Sciatic nerve (tissue), 2 donors: ENCODE data around the gene DIP2B. TPM values are rescaled to one million over a fixed set of nuclear protein-coding genes. Genes with fewer than 3 reads are reported as not detected.

ENCODE experiments used
- ATAC-seq: fragments of 200-7000 bp; cut with Tn5 transposase; one replicate; pipeline ENCODE4 v1.9.1; 2020; ENCODE audit warnings: mild to moderate bottlenecking, moderate library complexity
- DNase-seq: peaks from one replicate; pipeline ENCODE4 v3.0.0-alpha.2; 2020; ENCODE audit warnings: low spot score
- intact Hi-C: fragments of 100-400 bp; cut with DNase I; formaldehyde crosslinking; loops from one replicate; pipeline ENCODE4 v1.14.2; 2022
- total RNA-seq: library from RNA; stranded (reverse); fragmentation: NEBNext Ultra II Directional; extraction: Animal tissue kit (Norgen Biotek cat#: 25700); gene quantifications from one replicate; pipeline ENCODE4 v1.2.1, GENCODE V29; 2021
- donor health status: DM: no; HTN: no; CAD: no.
- donor health status: DM: no; HTN: no; CAD: no.

DIP2B gene
- total RNA-seq, 1 donor from 2014 or later: 47.4 TPM

GRCh38 chr12:50568338-50569091, 63.7 kb downstream of the DIP2B start:
- DNase-seq (no peak), ATAC-seq (peak; percentile 43)
- intact Hi-C loops: no loop called here

GRCh38 chr12:50569321-50569720, 64.5 kb downstream of the DIP2B start:
- no peak for ATAC-seq
- intact Hi-C loops: no loop called here
- DNase-seq: no peak

GRCh38 chr12:50569876-50570275, 65.1 kb downstream of the DIP2B start:
- DNase-seq (no peak), ATAC-seq (no peak)
- intact Hi-C loops: no loop called here

GRCh38 chr12:50571786-50572185, 67.0 kb downstream of the DIP2B start:
- no peak for ATAC-seq

GRCh38 chr12:50572287-50572686, 67.5 kb downstream of the DIP2B start:
- DNase-seq: no peak
- intact Hi-C loops: no loop called here
- ATAC-seq: peak; percentile 81

More at GRCh38 chr12:50571786-50572185, 67.0 kb downstream of the DIP2B start:
- no peak for DNase-seq
- intact Hi-C loops: no loop called here

GRCh38 chr12:50572760-50573159, 68.0 kb downstream of the DIP2B start:
- ATAC-seq: no peak
- no peak for DNase-seq
- intact Hi-C loops: no loop called here

- intact Hi-C loops: no loop called here
- ATAC-seq (no peak), DNase-seq (no peak)
These were observed 68.5 kb downstream of the DIP2B start for GRCh38 chr12:50573271-50573670.

GRCh38 chr12:50574601-50575348, 70.0 kb downstream of the DIP2B start:
- DNase-seq: no peak
- peak; percentile 36 for ATAC-seq
- intact Hi-C loops: no loop called here

- no peak for DNase-seq
- intact Hi-C loops: no loop called here
- ATAC-seq: no peak
These were observed 75.0 kb downstream of the DIP2B start for GRCh38 chr12:50579757-50580267.

- ATAC-seq (no peak), DNase-seq (no peak)
- intact Hi-C loops: no loop called here
These were observed 75.7 kb downstream of the DIP2B start for GRCh38 chr12:50580436-50580835.

GRCh38 chr12:50581226-50582184, 76.7 kb downstream of the DIP2B start:
- intact Hi-C loops: no loop called here
- DNase-seq: no peak
- ATAC-seq: no peak

GRCh38 chr12:50584135-50584534, 79.3 kb downstream of the DIP2B start:
- ATAC-seq (no peak), DNase-seq (no peak)
- intact Hi-C loops: no loop called here

- DNase-seq (no peak), ATAC-seq (no peak)
- intact Hi-C loops: no loop called here
These were observed 85.1 kb downstream of the DIP2B start for GRCh38 chr12:50589650-50590435.

GRCh38 chr12:50590869-50591268, 86.1 kb downstream of the DIP2B start:
- ATAC-seq: no peak
- no peak for DNase-seq
- intact Hi-C loops: no loop called here

GRCh38 chr12:50595667-50596066, 90.9 kb downstream of the DIP2B start:
- intact Hi-C loops: no loop called here
- no peak for ATAC-seq
- DNase-seq: no peak

GRCh38 chr12:50597200-50598195, 92.7 kb downstream of the DIP2B start:
- ATAC-seq (peak; percentile 64), DNase-seq (no peak)
- intact Hi-C loops: no loop called here

- DNase-seq: no peak
- peak; percentile 38 for ATAC-seq
- intact Hi-C loops: no loop called here
These were observed 93.6 kb downstream of the DIP2B start for GRCh38 chr12:50598321-50598862.
